HEK293 (cell line): ENCODE measurements around the gene MEIG1.
A peak's percentile ranks its signal among the peaks of the same experiment; 100 is the strongest.

Source experiments
- CTCF ChIA-PET: fragments of 350-600 bp; formaldehyde crosslinking; extraction: SDS; loops from one replicate; lab custom pipeline; 2021; ENCODE audit warnings: antibody characterized with exemption; lab: Yijun Ruan, JAX
- POLR2A ChIA-PET: fragments of 300-600 bp; formaldehyde crosslinking; extraction: SDS; loops from one replicate; lab custom pipeline; 2020; ENCODE audit warnings: antibody characterized with exemption, inconsistent platforms; lab: Yijun Ruan, JAX
- H3K27ac ChIP-seq: fragments of 200-500 bp; sonication (Bioruptor generic); 2 replicates; pipeline ENCODE4 v1.5.1; 2014; ENCODE audit warnings: low read depth, low read length, control low read depth, inconsistent platforms; ENCODE audit errors: extremely low read depth
- H3K36me3 ChIP-seq, 2 experiments: fragments of 200-500 bp in 1 of 2; sonication (Bioruptor generic) in 1 of 2; 1 replicate in 1 of 2; 2 replicates in 1 of 2; pipeline ENCODE4 v1.5.1; 2014 to 2017; ENCODE audit warnings: inconsistent platforms in 2 of 2, low read length in 2 of 2; ENCODE audit not compliant: control insufficient read depth in 2 of 2, insufficient read depth in 1 of 2
- H3K4me1 ChIP-seq: fragments of 200-500 bp; sonication (Bioruptor generic); 2 replicates; pipeline ENCODE4 v1.5.1; 2014; ENCODE audit warnings: mild to moderate bottlenecking, low read length, inconsistent platforms; ENCODE audit not compliant: control insufficient read depth, insufficient read depth
- H3K4me3 ChIP-seq: 2 replicates; pipeline ENCODE4 v1.5.1; 2011; ENCODE audit warnings: low read depth, mild to moderate bottlenecking, control low read depth, low read length, moderate library complexity
- H3K9me3 ChIP-seq: fragments of 200-500 bp; sonication (Bioruptor generic); 2 replicates; pipeline ENCODE4 v1.5.1; 2014; ENCODE audit warnings: low read depth, low read length, inconsistent platforms; ENCODE audit not compliant: control insufficient read depth, insufficient read depth
- ATF2 ChIP-seq: fragments of 450-650 bp; formaldehyde crosslinking; IDR thresholded peaks from 2 replicates; pipeline ENCODE4 v1.5.1; 2016; ENCODE audit warnings: missing biosample characterization, missing genetic modification characterization, low read depth
- ELK4 ChIP-seq: IDR thresholded peaks from 2 replicates; pipeline ENCODE4 v1.6.1; 2011; ENCODE audit warnings: mild to moderate bottlenecking, low read depth, low read length, borderline replicate concordance
- FEZF1 ChIP-seq: fragments of 450-650 bp; formaldehyde crosslinking; IDR thresholded peaks from 2 replicates; pipeline ENCODE4 v1.5.1; 2016; ENCODE audit warnings: missing biosample characterization, missing genetic modification characterization
- IKZF3 ChIP-seq: fragments of 450-650 bp; IDR thresholded peaks from 2 replicates; pipeline ENCODE4 v1.5.0; 2018; ENCODE audit warnings: missing biosample characterization, mild to moderate bottlenecking, missing genetic modification characterization, moderate library complexity
- KLF8 ChIP-seq: fragments of 450-650 bp; formaldehyde crosslinking; IDR thresholded peaks from 2 replicates; pipeline ENCODE4 v1.5.1; 2016; ENCODE audit warnings: missing biosample characterization, missing genetic modification characterization
- MZF1 ChIP-seq: fragments of 450-650 bp; formaldehyde crosslinking; IDR thresholded peaks from 2 replicates; pipeline ENCODE4 v1.5.1; 2017; ENCODE audit warnings: missing biosample characterization, missing genetic modification characterization, borderline replicate concordance
- PRDM1 ChIP-seq: fragments of 450-650 bp; formaldehyde crosslinking; IDR thresholded peaks from 2 replicates; pipeline ENCODE4; 2016; ENCODE audit warnings: missing biosample characterization, missing genetic modification characterization
- SALL2 ChIP-seq: fragments of 450-650 bp; formaldehyde crosslinking; IDR thresholded peaks from 2 replicates; pipeline ENCODE4 v1.5.0; 2017; ENCODE audit warnings: missing biosample characterization, mild to moderate bottlenecking, missing genetic modification characterization, borderline replicate concordance
- SETDB1 ChIP-seq: IDR thresholded peaks from one replicate; pipeline ENCODE4 v1.6.1; 2017; ENCODE audit warnings: mild to moderate bottlenecking, low read length, moderate library complexity, mixed read lengths; ENCODE audit not compliant: insufficient read length
- SP3 ChIP-seq: fragments of 450-650 bp; formaldehyde crosslinking; IDR thresholded peaks from 2 replicates; pipeline ENCODE4 v1.5.1; 2016; ENCODE audit warnings: missing biosample characterization, missing genetic modification characterization
- ZBTB17 ChIP-seq: fragments of 450-650 bp; formaldehyde crosslinking; IDR thresholded peaks from 2 replicates; pipeline ENCODE4 v1.5.1; 2016; ENCODE audit warnings: missing biosample characterization, missing genetic modification characterization
- ZBTB21 ChIP-seq: fragments of 450-650 bp; formaldehyde crosslinking; IDR thresholded peaks from 2 replicates; pipeline ENCODE4 v1.5.1; 2017; ENCODE audit warnings: missing biosample characterization, missing genetic modification characterization
- ZBTB7A ChIP-seq: fragments of 450-650 bp; formaldehyde crosslinking; IDR thresholded peaks from 2 replicates; pipeline ENCODE4 v1.5.1; 2016; ENCODE audit warnings: low read depth, missing biosample characterization, missing genetic modification characterization
- ZNF112 ChIP-seq: fragments of 450-650 bp; formaldehyde crosslinking; IDR thresholded peaks from 2 replicates; pipeline ENCODE4 v1.5.0; 2017; ENCODE audit warnings: missing biosample characterization, missing genetic modification characterization
- ZNF155 ChIP-seq: fragments of 450-650 bp; formaldehyde crosslinking; IDR thresholded peaks from 2 replicates; pipeline ENCODE4 v1.5.1; 2016; ENCODE audit warnings: missing biosample characterization, missing genetic modification characterization
- ZNF184 ChIP-seq: fragments of 450-650 bp; IDR thresholded peaks from 2 replicates; pipeline ENCODE4 v1.5.1; 2018; ENCODE audit warnings: missing biosample characterization, mild to moderate bottlenecking, missing genetic modification characterization
- ZNF2 ChIP-seq: fragments of 450-650 bp; formaldehyde crosslinking; IDR thresholded peaks from 2 replicates; pipeline ENCODE4 v1.5.1; 2016; ENCODE audit warnings: missing biosample characterization, missing genetic modification characterization
- ZNF24 ChIP-seq: fragments of 450-650 bp; formaldehyde crosslinking; IDR thresholded peaks from 2 replicates; pipeline ENCODE4 v1.5.1; 2016; ENCODE audit warnings: missing biosample characterization, missing genetic modification characterization
- ZNF335 ChIP-seq: fragments of 450-650 bp; formaldehyde crosslinking; conservative IDR thresholded peaks from 2 replicates; pipeline ENCODE4 v1.5.1; 2016; ENCODE audit warnings: missing biosample characterization, missing genetic modification characterization
- ZNF366 ChIP-seq: fragments of 450-650 bp; formaldehyde crosslinking; conservative IDR thresholded peaks from 2 replicates; pipeline ENCODE4 v1.5.1; 2016; ENCODE audit warnings: missing biosample characterization, missing genetic modification characterization
- ZNF394 ChIP-seq: fragments of 450-650 bp; formaldehyde crosslinking; IDR thresholded peaks from 2 replicates; pipeline ENCODE4 v1.5.1; 2016; ENCODE audit warnings: missing biosample characterization, missing genetic modification characterization, mild to moderate bottlenecking, moderate library complexity, borderline replicate concordance
- ZNF510 ChIP-seq: fragments of 450-650 bp; formaldehyde crosslinking; IDR thresholded peaks from 2 replicates; pipeline ENCODE4 v1.5.1; 2018; ENCODE audit warnings: mild to moderate bottlenecking, missing genetic modification characterization, missing biosample characterization; ENCODE audit not compliant: insufficient replicate concordance
- ZNF521 ChIP-seq: fragments of 450-650 bp; formaldehyde crosslinking; IDR thresholded peaks from 2 replicates; pipeline ENCODE4 v1.5.1; 2017; ENCODE audit warnings: missing biosample characterization, mild to moderate bottlenecking, missing genetic modification characterization
- ZNF544 ChIP-seq: fragments of 450-650 bp; formaldehyde crosslinking; IDR thresholded peaks from 2 replicates; pipeline ENCODE4 v1.5.0; 2017; ENCODE audit warnings: missing biosample characterization, missing genetic modification characterization
- ZNF548 ChIP-seq: fragments of 450-650 bp; formaldehyde crosslinking; IDR thresholded peaks from 2 replicates; pipeline ENCODE4 v1.5.1; 2016; ENCODE audit warnings: missing biosample characterization, missing genetic modification characterization
- ZNF549 ChIP-seq: fragments of 450-650 bp; IDR thresholded peaks from 2 replicates; pipeline ENCODE4 v1.5.1; 2018; ENCODE audit warnings: missing biosample characterization, missing genetic modification characterization, mild to moderate bottlenecking, inconsistent platforms, moderate library complexity
- ZNF555 ChIP-seq: fragments of 450-650 bp; formaldehyde crosslinking; conservative IDR thresholded peaks from 2 replicates; pipeline ENCODE4 v1.5.1; 2017; ENCODE audit warnings: missing biosample characterization, mild to moderate bottlenecking, missing genetic modification characterization, inconsistent platforms
- ZNF580 ChIP-seq: fragments of 450-650 bp; formaldehyde crosslinking; IDR thresholded peaks from 2 replicates; pipeline ENCODE4 v1.5.1; 2016; ENCODE audit warnings: missing biosample characterization, missing genetic modification characterization
- ZNF664 ChIP-seq: fragments of 450-650 bp; formaldehyde crosslinking; IDR thresholded peaks from 2 replicates; pipeline ENCODE4 v1.5.1; 2016; ENCODE audit warnings: missing biosample characterization, missing genetic modification characterization
- ZNF677 ChIP-seq: fragments of 450-650 bp; IDR thresholded peaks from 2 replicates; pipeline ENCODE4 v1.5.0; 2018; ENCODE audit warnings: missing biosample characterization, mild to moderate bottlenecking, missing genetic modification characterization, moderate library complexity
- ZNF776 ChIP-seq: fragments of 450-650 bp; formaldehyde crosslinking; IDR thresholded peaks from 2 replicates; pipeline ENCODE4 v1.5.0; 2017; ENCODE audit warnings: missing biosample characterization, missing genetic modification characterization, borderline replicate concordance
- ZNF785 ChIP-seq: fragments of 450-650 bp; formaldehyde crosslinking; IDR thresholded peaks from 2 replicates; pipeline ENCODE4 v1.5.1; 2016; ENCODE audit warnings: missing biosample characterization, missing genetic modification characterization

Gene MEIG1

GRCh38 chr10:14952851-14953423, 6.3 kb upstream of the MEIG1 start:
- H3K27ac ChIP-seq = peak overlapping the region; percentile 48; the same call in 1 of the 2 replicates
- H3K4me3 ChIP-seq = peak overlapping the region; percentile 80
- ChIA-PET POLR2A (interaction anchor here (0.8 to 2.2 kb wide), 7 partner anchors 19 to 154 kb away, joined by 3 to 19 read pairs (median 5); partner anchors contain the start of genes CDNF, HSPA14, MSANTD7 and RPP38), CTCF (interaction anchor here (1.0 to 1.6 kb wide), 3 partner anchors 19 to 153 kb away, joined by 3 to 4 read pairs (median 3); no protein-coding TSS in a partner anchor)
- TF ChIP-seq ZNF335 (tag by site-specific recombination) (peak; percentile 48; the same call in 1 of the 2 replicates), ZNF2 (tag by site-specific recombination) (no peak), SALL2 (tag by site-specific recombination) (no peak), ZNF521 (tag by site-specific recombination) (no peak), PRDM1 (tag by site-specific recombination) (peak; percentile 84), SP3 (tag by site-specific recombination) (no peak), FEZF1 (tag by site-specific recombination) (0 out of 2 replicates have a peak, but pooled peaks have one; percentile 14), IKZF3 (0 out of 2 replicates have a peak, but pooled peaks have one; percentile 23), ZBTB17 (tag by site-specific recombination) (peak; percentile 32), MZF1 (tag by site-specific recombination) (peak; percentile 22; the same call in 1 of the 2 replicates), ZNF677 (no peak), ZNF776 (no peak), ZNF184 (tag by site-specific recombination) (no peak), SETDB1 (no peak)
- H3K4me1 ChIP-seq = 0 out of 2 replicates have a peak, but pooled peaks cover 2% of the 10 kb centered on the region
- H3K9me3 ChIP-seq = no peaks in the 10 kb centered on the region
- peaks cover 7 to 14% of the 10 kb centered on the region in 2 experiments; a peak in 2 of 3 replicates for H3K36me3 ChIP-seq

- peak overlapping the region; percentile 48; the same call in 1 of the 2 replicates for H3K27ac ChIP-seq
- TF ChIP-seq ZNF555 (tag by site-specific recombination) (no peak), ZNF24 (tag by site-specific recombination) (no peak), ZNF785 (tag by site-specific recombination) (no peak), ZNF394 (tag by site-specific recombination) (0 out of 2 replicates have a peak, but pooled peaks have one; percentile 5), ZNF549 (tag by site-specific recombination) (no peak), ZNF580 (tag by site-specific recombination) (no peak), KLF8 (no peak), ZBTB21 (tag by site-specific recombination) (0 out of 2 replicates have a peak, but pooled peaks have one; percentile 6), ZNF335 (tag by site-specific recombination) (peak; percentile 77), ZNF548 (tag by site-specific recombination) (no peak), ZNF521 (tag by site-specific recombination) (no peak), ZBTB7A (tag by site-specific recombination) (no peak), ZNF155 (tag by site-specific recombination) (no peak), ZNF112 (tag by site-specific recombination) (no peak), ZNF510 (tag by site-specific recombination) (no peak), ATF2 (tag by site-specific recombination) (no peak), ZNF664 (no peak), ELK4 (no peak), ZNF544 (tag by site-specific recombination) (no peak), ZNF366 (tag by site-specific recombination) (no peak)
Observed at GRCh38 chr10:14953424-14954000, 5.7 kb upstream of the MEIG1 start.

More at GRCh38 chr10:14953424-14954000, 5.7 kb upstream of the MEIG1 start:
- ChIA-PET CTCF (interaction anchor here (0.8 to 1.6 kb wide), 4 partner anchors 18 to 153 kb away, joined by 3 to 4 read pairs (median 4); no protein-coding TSS in a partner anchor), POLR2A (interaction anchor here (0.8 to 2.2 kb wide), 8 partner anchors 18 to 153 kb away, joined by 3 to 19 read pairs (median 5); partner anchors contain the start of genes CDNF, HSPA14, MSANTD7 and RPP38)
- Histone ChIP-seq H3K36me3 (peaks cover 2 to 9% of the 10 kb centered on the region in 2 experiments; a peak in 2 of 3 replicates), H3K4me3 (peak overlapping the region; percentile 80), H3K4me1 (0 out of 2 replicates have a peak, but pooled peaks cover 2% of the 10 kb centered on the region), H3K9me3 (no peaks in the 10 kb centered on the region)
